ENCODE results near the gene PAGE1. TPM values are rescaled to one million over a fixed set of nuclear protein-coding genes. Genes with fewer than 3 reads are reported as not detected.
"Not testable (repeated sequence)": the region's sequence is repeated elsewhere in the genome, so short reads cannot be mapped to it uniquely, and the experiment has no call there.

The PAGE1 gene
- total RNA-seq (not detected), polyA plus RNA-seq (not detected)
- long read RNA-seq, donor 1, result 0 reads
- long read RNA-seq, donor 2, result 0 reads

DNA sequence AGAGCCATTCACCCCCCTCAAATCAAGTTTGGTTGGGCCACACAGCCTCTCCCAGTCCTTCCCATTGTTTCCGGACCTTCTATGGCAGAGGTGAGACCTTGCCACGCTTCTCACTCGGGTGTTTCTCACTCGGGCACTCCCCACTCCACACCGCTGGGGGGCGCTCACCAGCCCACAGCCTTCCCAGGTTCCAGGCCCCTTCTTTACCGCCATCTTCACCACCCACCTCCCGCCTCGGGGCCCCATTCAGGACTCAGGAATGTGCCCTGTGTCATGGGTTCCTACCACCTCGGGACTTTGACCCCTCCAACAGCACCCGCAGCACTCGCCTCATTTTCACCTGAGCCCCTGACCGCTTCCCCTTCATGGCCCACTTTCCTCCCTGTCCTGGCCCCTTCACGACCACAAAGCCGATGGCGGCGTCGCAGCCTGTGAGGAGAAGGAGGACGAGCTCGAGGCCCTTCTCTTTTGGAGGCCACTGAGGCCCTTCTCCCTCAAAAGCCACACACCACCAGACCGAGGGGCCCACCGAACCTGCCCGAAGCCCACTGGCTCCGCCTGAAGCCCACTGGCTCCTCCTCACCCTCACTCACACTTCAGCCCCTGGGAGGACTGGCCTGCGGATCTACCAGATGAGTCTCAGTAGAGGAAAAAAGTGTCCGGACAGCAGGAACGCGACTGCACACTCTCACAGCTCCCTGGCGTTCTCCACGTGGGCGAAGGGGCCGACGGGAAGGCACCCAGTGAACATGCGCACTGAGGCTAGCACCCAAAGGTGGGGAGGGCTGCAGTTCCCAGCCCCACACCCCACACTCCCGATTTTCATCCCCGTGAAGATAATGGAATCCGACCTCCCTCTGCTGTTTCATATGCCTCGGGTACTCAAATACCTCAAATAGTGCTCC is at the start of gene PAGE1:
TSS of gene PAGE1 (minus strand) at position 709 of the 905 bp plus-strand sequence. CDS start 1,214 bp downstream, outside the sequence.
- H3K4me3 ChIP-seq, result no peak within 1 kb of the TSS
- TF ChIP-seq, protein P1, sequence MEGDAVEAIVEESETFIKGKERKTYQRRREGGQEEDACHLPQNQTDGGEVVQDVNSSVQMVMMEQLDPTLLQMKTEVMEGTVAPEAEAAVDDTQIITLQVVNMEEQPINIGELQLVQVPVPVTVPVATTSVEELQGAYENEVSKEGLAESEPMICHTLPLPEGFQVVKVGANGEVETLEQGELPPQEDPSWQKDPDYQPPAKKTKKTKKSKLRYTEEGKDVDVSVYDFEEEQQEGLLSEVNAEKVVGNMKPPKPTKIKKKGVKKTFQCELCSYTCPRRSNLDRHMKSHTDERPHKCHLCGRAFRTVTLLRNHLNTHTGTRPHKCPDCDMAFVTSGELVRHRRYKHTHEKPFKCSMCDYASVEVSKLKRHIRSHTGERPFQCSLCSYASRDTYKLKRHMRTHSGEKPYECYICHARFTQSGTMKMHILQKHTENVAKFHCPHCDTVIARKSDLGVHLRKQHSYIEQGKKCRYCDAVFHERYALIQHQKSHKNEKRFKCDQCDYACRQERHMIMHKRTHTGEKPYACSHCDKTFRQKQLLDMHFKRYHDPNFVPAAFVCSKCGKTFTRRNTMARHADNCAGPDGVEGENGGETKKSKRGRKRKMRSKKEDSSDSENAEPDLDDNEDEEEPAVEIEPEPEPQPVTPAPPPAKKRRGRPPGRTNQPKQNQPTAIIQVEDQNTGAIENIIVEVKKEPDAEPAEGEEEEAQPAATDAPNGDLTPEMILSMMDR (IDR thresholded peaks at IDR 0.05), result no peak
- no peaks in the 10 kb centered on the region for H3K27me3 ChIP-seq (ENCODE audit: insufficient read depth in 3 of 3, low read length in 2 of 3)
- intact Hi-C loops (cut with DNase I), result no loop called here
- DNase-seq, result no peak
- H3K36me3 ChIP-seq (ENCODE audit: insufficient read depth in 1 of 2, low read depth in 1 of 2), result no peaks in the 10 kb centered on the region
- no peak within 1 kb of the TSS for H3K27ac ChIP-seq
- H3K9me3 ChIP-seq, result no peaks in the 10 kb centered on the region
- WGBS, 3 donors, result 87 to 94% (median 93%) methylated on average over 25 to 38 of the region's 38 CpGs
- H3K4me1 ChIP-seq, result no peaks in the 10 kb centered on the region
- ATAC-seq, result no peak

DNA sequence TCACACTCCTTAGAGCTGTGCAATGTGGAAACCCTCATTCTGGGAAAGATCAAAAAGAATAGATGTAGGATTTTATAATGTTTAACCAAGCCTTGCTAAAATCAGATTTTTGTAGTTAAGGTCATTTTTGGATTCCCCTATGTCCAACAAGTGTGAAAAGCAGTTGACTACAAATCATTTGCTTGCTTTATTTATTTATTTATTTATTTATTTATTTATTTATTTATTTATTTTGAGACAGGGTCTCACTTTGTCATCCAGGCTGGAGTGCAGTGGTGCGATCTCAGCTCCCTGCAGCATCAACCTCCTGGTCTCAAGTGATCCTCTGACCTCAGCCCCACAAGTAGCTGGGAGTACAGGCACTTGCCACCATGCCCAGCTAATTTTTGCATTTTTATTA is 45.7 kb upstream of the PAGE1 start:
- peaks cover 0 to 11% (median 0%) of the 10 kb centered on the region in 3 donors for H3K27me3 ChIP-seq (ENCODE audit: insufficient read depth in 3 of 3, low read length in 2 of 3)
- intact Hi-C loops (cut with DNase I); H3K4me1 ChIP-seq; H3K27ac ChIP-seq; DNase-seq; H3K9me3 ChIP-seq; H3K36me3 ChIP-seq (ENCODE audit: insufficient read depth in 1 of 2, low read depth in 1 of 2); ATAC-seq; H3K4me3 ChIP-seq: not testable (repeated sequence)
- WGBS, 3 donors, result 79 to 96% (median 93%) methylated on average over 1 of the region's 1 CpG

DNA sequence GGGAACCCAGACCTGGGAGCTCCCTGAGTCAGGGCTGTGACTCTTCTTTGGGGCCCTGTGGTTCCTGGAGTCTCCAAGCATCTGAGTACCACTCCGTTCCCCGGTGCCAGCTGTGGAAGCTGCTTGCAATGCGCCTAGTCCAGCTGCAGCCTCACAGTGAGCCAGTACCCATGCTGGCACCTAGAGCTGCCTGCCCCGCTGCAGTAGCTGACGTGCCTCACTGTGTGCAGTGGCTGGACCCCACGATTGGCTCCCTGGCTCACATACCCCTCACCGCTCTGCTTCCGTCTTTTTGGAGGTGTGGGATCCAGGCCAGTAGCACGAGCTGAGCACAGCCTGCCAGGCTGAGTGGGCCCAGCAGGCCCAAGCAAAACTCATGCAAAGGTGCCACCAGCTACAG is 32.1 kb upstream of the PAGE1 start:
- Histone ChIP-seq H3K4me1 (no peaks in the 10 kb centered on the region), H3K27me3 (ENCODE audit: insufficient read depth in 3 of 3, low read length in 2 of 3) (no peaks in the 10 kb centered on the region), H3K9me3 (no peaks in the 10 kb centered on the region), H3K4me3 (peak overlapping the region; percentile 66), H3K36me3 (ENCODE audit: insufficient read depth in 1 of 2, low read depth in 1 of 2) (no peaks in the 10 kb centered on the region), H3K27ac (peak overlapping the region; percentile 90)
- intact Hi-C loops (cut with DNase I), result loop anchor here in 1 of 2 donors (10.0 kb wide), 1 partner anchor 53 kb away; no protein-coding TSS in a partner anchor
- DNase-seq (no peak), ATAC-seq (peak in 2 of 4 donors; percentile 6 to 25)
- TF ChIP-seq, protein P1 (IDR thresholded peaks at IDR 0.05), result no peak
- WGBS, 3 donors, result 33 to 61% (median 60%) methylated on average over 7 to 9 of the region's 9 CpGs

DNA sequence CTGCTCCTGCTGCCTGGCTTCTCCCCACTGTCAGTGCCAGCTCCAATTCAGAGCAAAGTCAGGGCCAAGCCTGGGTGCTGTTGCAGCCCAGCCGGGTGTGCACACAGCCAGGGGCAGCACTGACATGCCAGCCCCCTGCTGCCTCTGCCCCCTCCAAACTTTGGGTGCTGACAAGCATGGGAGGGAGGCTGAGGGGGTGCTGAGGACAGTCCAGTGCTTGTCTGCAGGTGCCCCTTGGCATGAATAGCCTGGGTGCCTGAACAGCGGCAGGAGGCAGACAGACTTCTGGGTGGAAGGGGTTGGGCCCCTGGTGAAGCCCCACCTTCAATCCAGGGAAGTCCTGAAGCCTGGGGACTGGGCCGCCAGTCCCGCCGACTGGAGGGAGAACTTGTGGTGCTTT is 31.2 kb upstream of the PAGE1 start:
- ATAC-seq, result peak in 2 of 4 donors; percentile 3 to 14

More for the DNA sequence above, 31.2 kb upstream of the PAGE1 start:
- TF ChIP-seq, protein P1 (IDR thresholded peaks at IDR 0.05), result no peak
- intact Hi-C loops (cut with DNase I), result loop anchor here in 1 of 2 donors (10.0 kb wide), 1 partner anchor 52 kb away; no protein-coding TSS in a partner anchor
- no peak for DNase-seq
- no peaks in the 10 kb centered on the region for H3K27me3 ChIP-seq (ENCODE audit: insufficient read depth in 3 of 3, low read length in 2 of 3)
- no peaks in the 10 kb centered on the region for H3K9me3 ChIP-seq
- H3K4me3 ChIP-seq, result peak overlapping the region; percentile 66
- no peaks in the 10 kb centered on the region for H3K36me3 ChIP-seq (ENCODE audit: insufficient read depth in 1 of 2, low read depth in 1 of 2)
- H3K4me1 ChIP-seq, result no peaks in the 10 kb centered on the region
- WGBS, 3 donors, result 64 to 69% (median 66%) methylated on average over 2 to 5 of the region's 5 CpGs
- H3K27ac ChIP-seq, result peak overlapping the region; percentile 90

All from psoas muscle (tissue), 8 donors.